Bronchial epithelial cell (primary cell): ENCODE measurements around the gene BRINP2. TPM values are rescaled to one million over a fixed set of nuclear protein-coding genes. Genes with fewer than 3 reads are reported as not detected.
"Not testable (repeated sequence)": the region's sequence is repeated elsewhere in the genome, so short reads cannot be mapped to it uniquely, and the experiment has no call there.

Experiments used
- DNase-seq: peaks from one replicate; pipeline ENCODE4 v3.0.0-alpha.2; 2010; ENCODE audit warnings: low read depth
- FAIRE-seq: peaks from 2 replicates; lab custom pipeline; 2011; peaks lifted over from hg19 to GRCh38; lab: Jason Lieb, UNC
- H3K27me3 ChIP-seq: 2 replicates; pipeline ENCODE4 v1.5.1; 2011; ENCODE audit warnings: low read length; ENCODE audit not compliant: control insufficient read depth, insufficient read depth
- H3K36me3 ChIP-seq: 2 replicates; pipeline ENCODE4 v1.5.1; 2011; ENCODE audit warnings: low read length; ENCODE audit not compliant: control insufficient read depth, insufficient read depth
- H3K4me3 ChIP-seq: 2 replicates; pipeline ENCODE4 v1.5.1; 2011; ENCODE audit warnings: mild to moderate bottlenecking, low read depth, low read length, control low read depth
- CTCF ChIP-seq: IDR thresholded peaks from 2 replicates; pipeline ENCODE4 v1.5.1; 2011; ENCODE audit warnings: mild to moderate bottlenecking, moderate library complexity, low read length, control low read depth, inconsistent platforms; ENCODE audit not compliant: insufficient read depth, severe bottlenecking
- total RNA-seq: library from RNA; depleted of rRNA; stranded (reverse); fragments of >200 nt; gene quantifications from 2 replicates; pipeline ENCODE4 v1.2.1, GENCODE V29; 2014

The BRINP2 gene
- total RNA-seq, 1 donor from 2014 or later: not detected

GRCh38 chr1:177315761-177316160 lies 145.0 kb downstream of the BRINP2 start:
- no peak for TF ChIP-seq CTCF
- DNase-seq (no peak), FAIRE-seq (no peak)
- no peaks in the 10 kb centered on the region for H3K36me3 ChIP-seq
- H3K4me3 ChIP-seq: no peak overlapping the region
- H3K27me3 ChIP-seq: no peaks in the 10 kb centered on the region

- FAIRE-seq, DNase-seq, H3K4me3 ChIP-seq, H3K27me3 ChIP-seq, H3K36me3 ChIP-seq: not testable (repeated sequence)
Measured at GRCh38 chr1:177321434-177321833, 150.7 kb downstream of the BRINP2 start.

- DNase-seq (no peak), FAIRE-seq (no peak)
- no peak overlapping the region for H3K4me3 ChIP-seq
- no peaks in the 10 kb centered on the region for H3K27me3 ChIP-seq
- H3K36me3 ChIP-seq: no peaks in the 10 kb centered on the region
- TF ChIP-seq CTCF: no peak
Measured at GRCh38 chr1:177328251-177328650, 157.5 kb downstream of the BRINP2 start.

GRCh38 chr1:177329871-177330270 lies 159.1 kb downstream of the BRINP2 start:
- no peak for TF ChIP-seq CTCF
- Histone ChIP-seq H3K4me3 (no peak overlapping the region), H3K27me3 (no peaks in the 10 kb centered on the region), H3K36me3 (no peaks in the 10 kb centered on the region)
- DNase-seq (no peak), FAIRE-seq (no peak)

Other genes with a start within 250 kb of the BRINP2 start
- under 0.01 TPM in 1 of 2 replicates, not detected in the other for gene ASTN1, start 6.2 kb upstream of the BRINP2 start, total RNA-seq